GM08714 (cell line): ENCODE measurements around the gene KRT6B.

Experiments
- H3K4me3 ChIP-seq: fragments of 200-500 bp; sonication (Bioruptor generic); 2 replicates; pipeline ENCODE4 v1.5.1; 2014; ENCODE audit warnings: mild to moderate bottlenecking, low read length, inconsistent platforms
- ZNF274 ChIP-seq: IDR thresholded peaks from 2 replicates; pipeline ENCODE4 v1.6.1; 2012; ENCODE audit warnings: mild to moderate bottlenecking, low read depth, low read length

KRT6B gene

GRCh38 chr12:52436000-52436827 is 15.7 kb downstream of the KRT6B start:
- TF ChIP-seq ZNF274: no peak
- H3K4me3 ChIP-seq: no peak overlapping the region

- TF ChIP-seq ZNF274: no peak
- H3K4me3 ChIP-seq: no peak overlapping the region
Measured at GRCh38 chr12:52435659-52435999, 16.3 kb downstream of the KRT6B start.

- no peak for TF ChIP-seq ZNF274
- H3K4me3 ChIP-seq: no peak overlapping the region
Measured at GRCh38 chr12:52434760-52435530, 17.0 kb downstream of the KRT6B start.

- H3K4me3 ChIP-seq: no peak within 1 kb of the TSS
- TF ChIP-seq ZNF274: no peak
Measured at GRCh38 chr12:52434081-52434733, 17.7 kb downstream of the KRT6B start, which contains the start of gene KRT75. TSS of gene KRT75 (minus strand) at chr12:52434371. CDS start at chr12:52434304, 67 bp downstream.

- H3K4me3 ChIP-seq: no peak overlapping the region
- TF ChIP-seq ZNF274: no peak
Measured at GRCh38 chr12:52433501-52434080, 18.4 kb downstream of the KRT6B start.

- no peak overlapping the region for H3K4me3 ChIP-seq
- no peak for TF ChIP-seq ZNF274
Measured at GRCh38 chr12:52432559-52433207, 19.3 kb downstream of the KRT6B start.

- H3K4me3 ChIP-seq: no peak overlapping the region
- no peak for TF ChIP-seq ZNF274
Measured at GRCh38 chr12:52428121-52428520, 23.8 kb downstream of the KRT6B start.

GRCh38 chr12:52427083-52427482 is 24.9 kb downstream of the KRT6B start:
- H3K4me3 ChIP-seq: no peak overlapping the region
- TF ChIP-seq ZNF274: no peak

- no peak overlapping the region for H3K4me3 ChIP-seq
- no peak for TF ChIP-seq ZNF274
Measured at GRCh38 chr12:52426034-52426433, 25.9 kb downstream of the KRT6B start.

GRCh38 chr12:52425466-52425865 is 26.5 kb downstream of the KRT6B start:
- no peak for TF ChIP-seq ZNF274
- H3K4me3 ChIP-seq: no peak overlapping the region

GRCh38 chr12:52423661-52424500 is 28.1 kb downstream of the KRT6B start:
- H3K4me3 ChIP-seq: no peak overlapping the region
- TF ChIP-seq ZNF274: no peak

GRCh38 chr12:52423035-52423434 is 28.9 kb downstream of the KRT6B start:
- no peak for TF ChIP-seq ZNF274
- no peak overlapping the region for H3K4me3 ChIP-seq

- H3K4me3 ChIP-seq: no peak overlapping the region
- no peak for TF ChIP-seq ZNF274
Measured at GRCh38 chr12:52419656-52420055, 32.3 kb downstream of the KRT6B start.

GRCh38 chr12:52418576-52419110 is 33.3 kb downstream of the KRT6B start:
- no peak for TF ChIP-seq ZNF274
- no peak overlapping the region for H3K4me3 ChIP-seq
